Measurements from ENCODE around the gene HMGXB3.

HMGXB3 gene, protein sequence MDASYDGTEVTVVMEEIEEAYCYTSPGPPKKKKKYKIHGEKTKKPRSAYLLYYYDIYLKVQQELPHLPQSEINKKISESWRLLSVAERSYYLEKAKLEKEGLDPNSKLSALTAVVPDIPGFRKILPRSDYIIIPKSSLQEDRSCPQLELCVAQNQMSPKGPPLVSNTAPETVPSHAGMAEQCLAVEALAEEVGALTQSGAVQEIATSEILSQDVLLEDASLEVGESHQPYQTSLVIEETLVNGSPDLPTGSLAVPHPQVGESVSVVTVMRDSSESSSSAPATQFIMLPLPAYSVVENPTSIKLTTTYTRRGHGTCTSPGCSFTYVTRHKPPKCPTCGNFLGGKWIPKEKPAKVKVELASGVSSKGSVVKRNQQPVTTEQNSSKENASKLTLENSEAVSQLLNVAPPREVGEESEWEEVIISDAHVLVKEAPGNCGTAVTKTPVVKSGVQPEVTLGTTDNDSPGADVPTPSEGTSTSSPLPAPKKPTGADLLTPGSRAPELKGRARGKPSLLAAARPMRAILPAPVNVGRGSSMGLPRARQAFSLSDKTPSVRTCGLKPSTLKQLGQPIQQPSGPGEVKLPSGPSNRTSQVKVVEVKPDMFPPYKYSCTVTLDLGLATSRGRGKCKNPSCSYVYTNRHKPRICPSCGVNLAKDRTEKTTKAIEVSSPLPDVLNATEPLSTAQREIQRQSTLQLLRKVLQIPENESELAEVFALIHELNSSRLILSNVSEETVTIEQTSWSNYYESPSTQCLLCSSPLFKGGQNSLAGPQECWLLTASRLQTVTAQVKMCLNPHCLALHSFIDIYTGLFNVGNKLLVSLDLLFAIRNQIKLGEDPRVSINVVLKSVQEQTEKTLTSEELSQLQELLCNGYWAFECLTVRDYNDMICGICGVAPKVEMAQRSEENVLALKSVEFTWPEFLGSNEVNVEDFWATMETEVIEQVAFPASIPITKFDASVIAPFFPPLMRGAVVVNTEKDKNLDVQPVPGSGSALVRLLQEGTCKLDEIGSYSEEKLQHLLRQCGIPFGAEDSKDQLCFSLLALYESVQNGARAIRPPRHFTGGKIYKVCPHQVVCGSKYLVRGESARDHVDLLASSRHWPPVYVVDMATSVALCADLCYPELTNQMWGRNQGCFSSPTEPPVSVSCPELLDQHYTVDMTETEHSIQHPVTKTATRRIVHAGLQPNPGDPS (N-terminal part only)

DNA sequence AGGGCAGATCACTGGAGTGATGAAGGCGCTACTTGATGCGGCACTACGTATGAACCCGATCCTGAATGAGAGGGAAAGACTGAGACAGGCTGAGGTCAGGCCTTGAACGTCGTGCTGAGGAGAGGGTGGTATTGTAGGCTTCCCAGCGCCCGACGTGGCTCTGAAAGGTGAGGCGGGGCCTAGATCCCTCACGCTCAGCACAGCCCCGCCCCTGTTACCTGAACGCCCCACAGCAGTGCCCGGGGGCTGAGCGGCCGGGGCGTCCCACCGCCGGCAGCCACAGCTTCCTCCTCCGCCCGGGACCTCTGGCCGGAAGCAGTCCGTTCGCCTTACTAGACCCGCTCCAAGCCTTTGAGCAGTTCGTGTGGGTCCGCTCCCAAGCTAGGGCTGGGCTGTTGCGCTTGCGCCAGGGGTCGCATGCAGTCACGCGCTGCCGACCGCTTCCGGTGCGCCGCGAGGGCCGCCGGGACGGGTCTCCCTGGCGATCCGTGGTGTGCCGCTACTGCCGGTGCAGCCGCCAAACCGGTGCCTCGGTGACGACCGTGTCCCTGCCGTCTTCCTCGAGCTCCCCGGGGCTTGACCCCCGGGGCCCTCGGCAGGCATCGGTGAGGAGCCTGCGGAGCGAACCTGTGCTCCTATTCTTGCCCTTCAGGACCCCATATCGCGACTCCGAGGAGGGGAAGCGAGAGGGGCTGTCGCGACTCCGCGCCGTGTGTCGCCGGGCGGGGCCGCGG, at the start of gene HMGXB3, which contains the start of gene TIGD6:
Gene HMGXB3 (plus strand): TSS at position 484 of the 734 bp plus-strand sequence. CDS start 4,114 bp downstream, outside the sequence.
Gene TIGD6 (minus strand): TSS at position 399 of the 734 bp plus-strand sequence. CDS start 4,306 bp downstream, outside the sequence.
- TF ChIP-seq, protein P1, sequence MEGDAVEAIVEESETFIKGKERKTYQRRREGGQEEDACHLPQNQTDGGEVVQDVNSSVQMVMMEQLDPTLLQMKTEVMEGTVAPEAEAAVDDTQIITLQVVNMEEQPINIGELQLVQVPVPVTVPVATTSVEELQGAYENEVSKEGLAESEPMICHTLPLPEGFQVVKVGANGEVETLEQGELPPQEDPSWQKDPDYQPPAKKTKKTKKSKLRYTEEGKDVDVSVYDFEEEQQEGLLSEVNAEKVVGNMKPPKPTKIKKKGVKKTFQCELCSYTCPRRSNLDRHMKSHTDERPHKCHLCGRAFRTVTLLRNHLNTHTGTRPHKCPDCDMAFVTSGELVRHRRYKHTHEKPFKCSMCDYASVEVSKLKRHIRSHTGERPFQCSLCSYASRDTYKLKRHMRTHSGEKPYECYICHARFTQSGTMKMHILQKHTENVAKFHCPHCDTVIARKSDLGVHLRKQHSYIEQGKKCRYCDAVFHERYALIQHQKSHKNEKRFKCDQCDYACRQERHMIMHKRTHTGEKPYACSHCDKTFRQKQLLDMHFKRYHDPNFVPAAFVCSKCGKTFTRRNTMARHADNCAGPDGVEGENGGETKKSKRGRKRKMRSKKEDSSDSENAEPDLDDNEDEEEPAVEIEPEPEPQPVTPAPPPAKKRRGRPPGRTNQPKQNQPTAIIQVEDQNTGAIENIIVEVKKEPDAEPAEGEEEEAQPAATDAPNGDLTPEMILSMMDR (IDR thresholded peaks at IDR 0.05; ENCODE audit: insufficient read depth, low read length, poor library complexity, severe bottlenecking), result no peak
- TF ChIP-seq EZH2phosphoT487 (conservative IDR thresholded peaks at IDR 0.05; ENCODE audit: low read length), result no peak
- H3K9me2 ChIP-seq (replicated peaks; ENCODE audit: insufficient read depth, low read length), result no peaks in the 10 kb centered on the region
- H3K79me2 ChIP-seq (ENCODE audit: insufficient read depth, low read length), result peaks cover 43% of the 10 kb centered on the region
- H3K4me2 ChIP-seq (ENCODE audit: low read depth, low read length, poor library complexity, severe bottlenecking), result peak within 1 kb of the TSS; percentile 75
- no peaks in the 10 kb centered on the region for H3K9me3 ChIP-seq (ENCODE audit: insufficient read depth, low read length)
- peak within 1 kb of the TSS; percentile 88 for H3K9ac ChIP-seq (ENCODE audit: low read length)
- H3K27ac ChIP-seq (ENCODE audit: low read depth, low read length), result peak within 1 kb of the TSS; percentile 68
- H3F3A ChIP-seq (ENCODE audit: insufficient read depth), result peaks cover 13% of the 10 kb centered on the region; the same call in 1 of the 2 replicates
- peak within 1 kb of the TSS; percentile 64 for H3K4me3 ChIP-seq (ENCODE audit: insufficient read depth, low read length, poor library complexity, severe bottlenecking)
- peak within 1 kb of the TSS; percentile 69 for H2AFZ ChIP-seq (ENCODE audit: low read depth, low read length, severe bottlenecking)
- H3K27me3 ChIP-seq (ENCODE audit: low read length), result no peaks in the 10 kb centered on the region
- peaks cover 8% of the 10 kb centered on the region; the same call in 1 of the 2 replicates for H4K20me1 ChIP-seq (ENCODE audit: low read depth, low read length)
- H3K36me3 ChIP-seq (ENCODE audit: low read length), result 0 out of 2 replicates have a peak, but pooled peaks cover 5% of the 10 kb centered on the region

DNA sequence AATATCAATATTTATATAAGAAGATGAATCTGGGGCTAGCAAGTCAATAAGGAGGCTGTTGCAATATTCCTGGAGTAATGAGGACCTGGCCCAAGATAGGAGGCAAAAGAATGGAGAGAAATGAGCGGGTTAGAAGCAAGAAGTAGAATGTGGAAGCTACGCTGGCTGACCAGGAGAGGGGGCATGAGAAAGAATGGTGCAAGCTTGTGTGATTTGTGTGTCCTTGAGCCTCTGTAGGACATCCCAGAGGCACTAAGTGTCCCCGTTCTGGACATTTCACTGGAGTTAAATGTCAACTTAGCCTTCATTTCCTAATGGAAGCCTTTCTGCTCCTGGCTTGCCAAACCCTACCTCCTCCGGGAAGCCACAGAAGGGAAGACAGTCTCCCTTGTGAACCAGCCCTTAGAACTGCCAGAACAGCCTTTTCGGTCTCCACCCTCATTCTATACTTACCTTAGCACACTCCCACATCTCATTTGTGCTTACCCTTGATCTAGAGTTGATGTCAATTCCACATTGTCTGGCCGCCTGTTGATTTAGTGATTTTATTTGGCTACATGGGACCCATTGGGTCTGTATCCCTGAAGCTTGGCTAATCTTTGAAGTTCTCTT, 49.3 kb upstream of the HMGXB3 start:
- no peak overlapping the region for H3K4me3 ChIP-seq (ENCODE audit: insufficient read depth, low read length, poor library complexity, severe bottlenecking)
- TF ChIP-seq, protein P1 (IDR thresholded peaks at IDR 0.05; ENCODE audit: insufficient read depth, low read length, poor library complexity, severe bottlenecking), result no peak
- no peak for TF ChIP-seq EZH2phosphoT487 (conservative IDR thresholded peaks at IDR 0.05; ENCODE audit: low read length)
- H2AFZ ChIP-seq (ENCODE audit: low read depth, low read length, severe bottlenecking), result no peak overlapping the region
- no peaks in the 10 kb centered on the region for H3K9me3 ChIP-seq (ENCODE audit: insufficient read depth, low read length)
- H4K20me1 ChIP-seq (ENCODE audit: low read depth, low read length), result no peaks in the 10 kb centered on the region
- H3K9ac ChIP-seq (ENCODE audit: low read length), result no peak overlapping the region
- H3K27ac ChIP-seq (ENCODE audit: low read depth, low read length), result no peak overlapping the region
- no peaks in the 10 kb centered on the region for H3K27me3 ChIP-seq (ENCODE audit: low read length)
- no peak overlapping the region for H3K4me2 ChIP-seq (ENCODE audit: low read depth, low read length, poor library complexity, severe bottlenecking)
- no peaks in the 10 kb centered on the region for H3K9me2 ChIP-seq (replicated peaks; ENCODE audit: insufficient read depth, low read length)
- no peaks in the 10 kb centered on the region for H3K36me3 ChIP-seq (ENCODE audit: low read length)
- H3F3A ChIP-seq (ENCODE audit: insufficient read depth), result no peaks in the 10 kb centered on the region
- H3K79me2 ChIP-seq (ENCODE audit: insufficient read depth, low read length), result no peaks in the 10 kb centered on the region
